Measurements from ENCODE around the gene INTS1. TPM values are rescaled to one million over a fixed set of nuclear protein-coding genes. Genes with fewer than 3 reads are reported as not detected.

The INTS1 gene
- total RNA-seq, 6 experiments from 2014 or later: 84.0 to 104 (median 89.5) TPM

DNA sequence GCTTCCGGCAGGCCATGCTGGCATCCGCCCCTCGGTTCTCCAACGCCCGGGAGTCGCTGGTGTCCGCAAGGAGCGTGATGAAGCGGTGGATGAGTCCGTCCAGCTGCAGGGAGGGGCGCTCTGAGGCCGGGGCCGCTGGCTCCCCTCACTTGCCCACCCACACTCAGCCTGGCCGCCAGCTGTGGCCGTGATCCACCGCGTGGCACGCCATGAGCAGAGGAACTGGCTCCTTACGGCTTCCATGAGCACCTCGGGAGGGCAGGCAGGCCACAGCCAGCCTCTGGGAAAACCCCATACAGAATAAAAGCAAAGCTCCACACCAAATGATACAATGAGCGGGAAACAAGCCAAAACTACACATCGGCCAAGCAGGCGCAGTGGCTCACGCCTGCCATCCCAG lies 29.5 kb downstream of the INTS1 start:
- H3K36me3 Mint-ChIP-seq (ENCODE audit: low read depth): no peaks in the 10 kb centered on the region
- no peak overlapping the region for H3K27ac Mint-ChIP-seq
- H3K4me3 Mint-ChIP-seq: no peak overlapping the region
- TF ChIP-seq, protein P1, sequence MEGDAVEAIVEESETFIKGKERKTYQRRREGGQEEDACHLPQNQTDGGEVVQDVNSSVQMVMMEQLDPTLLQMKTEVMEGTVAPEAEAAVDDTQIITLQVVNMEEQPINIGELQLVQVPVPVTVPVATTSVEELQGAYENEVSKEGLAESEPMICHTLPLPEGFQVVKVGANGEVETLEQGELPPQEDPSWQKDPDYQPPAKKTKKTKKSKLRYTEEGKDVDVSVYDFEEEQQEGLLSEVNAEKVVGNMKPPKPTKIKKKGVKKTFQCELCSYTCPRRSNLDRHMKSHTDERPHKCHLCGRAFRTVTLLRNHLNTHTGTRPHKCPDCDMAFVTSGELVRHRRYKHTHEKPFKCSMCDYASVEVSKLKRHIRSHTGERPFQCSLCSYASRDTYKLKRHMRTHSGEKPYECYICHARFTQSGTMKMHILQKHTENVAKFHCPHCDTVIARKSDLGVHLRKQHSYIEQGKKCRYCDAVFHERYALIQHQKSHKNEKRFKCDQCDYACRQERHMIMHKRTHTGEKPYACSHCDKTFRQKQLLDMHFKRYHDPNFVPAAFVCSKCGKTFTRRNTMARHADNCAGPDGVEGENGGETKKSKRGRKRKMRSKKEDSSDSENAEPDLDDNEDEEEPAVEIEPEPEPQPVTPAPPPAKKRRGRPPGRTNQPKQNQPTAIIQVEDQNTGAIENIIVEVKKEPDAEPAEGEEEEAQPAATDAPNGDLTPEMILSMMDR (IDR thresholded peaks at IDR 0.05): no peak
- H3K9me3 Mint-ChIP-seq: no peaks in the 10 kb centered on the region
- no peaks in the 10 kb centered on the region for H3K27me3 Mint-ChIP-seq (ENCODE audit: insufficient read depth)
- no peaks in the 10 kb centered on the region for H3K4me1 Mint-ChIP-seq (ENCODE audit: low read depth)
- DNase-seq: no peak

DNA sequence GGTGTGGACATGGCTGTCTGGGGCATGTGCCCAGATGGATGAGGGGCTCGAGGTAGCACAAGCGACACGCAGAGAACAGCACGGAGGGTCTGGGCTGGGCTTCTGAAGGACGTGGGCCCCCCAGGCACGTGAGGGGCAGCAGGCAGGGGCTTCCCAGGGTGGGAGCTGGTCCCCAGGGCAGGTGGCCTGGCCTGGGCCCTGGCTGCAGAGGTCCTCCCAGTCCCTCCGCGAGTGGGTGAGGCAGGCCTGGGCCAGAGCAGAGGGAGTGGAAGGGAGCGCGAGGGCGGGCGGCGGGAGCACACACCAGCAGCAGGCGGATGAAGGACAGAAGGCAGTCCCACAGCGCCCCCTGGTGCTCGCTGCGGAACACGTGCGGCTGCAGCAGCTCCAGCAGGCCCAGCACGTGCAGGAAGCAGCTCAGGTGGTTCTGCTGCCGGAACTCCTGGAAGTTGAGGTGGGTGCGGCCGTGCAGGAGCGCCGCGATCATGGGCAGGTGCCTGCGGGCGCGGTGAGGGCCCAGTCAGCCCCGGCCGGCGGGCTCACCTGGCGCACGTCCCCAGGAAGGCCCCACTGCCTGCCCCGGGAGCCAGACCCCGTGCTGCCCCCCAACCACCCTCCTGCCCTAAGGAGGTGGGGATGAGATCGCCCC lies 30.2 kb downstream of the INTS1 start:
- no peaks in the 10 kb centered on the region for H3K9me3 Mint-ChIP-seq
- no peaks in the 10 kb centered on the region for H3K4me1 Mint-ChIP-seq (ENCODE audit: low read depth)
- no peaks in the 10 kb centered on the region for H3K27me3 Mint-ChIP-seq (ENCODE audit: insufficient read depth)
- H3K4me3 Mint-ChIP-seq: no peak overlapping the region
- no peaks in the 10 kb centered on the region for H3K36me3 Mint-ChIP-seq (ENCODE audit: low read depth)
- no peak overlapping the region for H3K27ac Mint-ChIP-seq
- TF ChIP-seq, protein P1 (IDR thresholded peaks at IDR 0.05): peak; percentile 97
- peak; percentile 76 for DNase-seq

DNA sequence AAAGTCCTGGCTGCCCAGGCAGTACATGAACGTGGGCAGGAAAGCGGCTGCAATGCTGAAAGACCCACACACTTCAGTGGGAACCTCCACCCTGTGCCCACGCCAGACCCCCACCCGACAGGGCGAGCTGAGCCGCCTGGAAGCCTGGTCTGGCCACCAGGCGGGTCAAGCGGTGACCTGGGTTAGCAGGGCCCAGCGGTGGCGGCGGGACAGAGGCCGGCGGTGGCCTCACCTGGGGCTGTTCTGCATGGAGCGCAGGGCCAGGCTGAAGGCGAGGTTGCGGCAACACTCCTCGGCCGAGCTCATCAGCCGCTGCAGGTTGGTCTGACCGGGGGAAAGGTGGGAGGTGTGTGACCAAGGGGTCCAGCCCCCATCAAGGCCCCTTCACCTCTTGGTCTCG lies 33.3 kb downstream of the INTS1 start:
- no peak overlapping the region for H3K4me3 Mint-ChIP-seq
- H3K4me1 Mint-ChIP-seq (ENCODE audit: low read depth): 0 out of 2 replicates have a peak, but pooled peaks cover 5% of the 10 kb centered on the region
- H3K9me3 Mint-ChIP-seq: no peaks in the 10 kb centered on the region
- H3K27me3 Mint-ChIP-seq (ENCODE audit: insufficient read depth): no peaks in the 10 kb centered on the region
- H3K27ac Mint-ChIP-seq: no peak overlapping the region
- TF ChIP-seq, protein P1 (IDR thresholded peaks at IDR 0.05): no peak
- no peak for DNase-seq
- no peaks in the 10 kb centered on the region for H3K36me3 Mint-ChIP-seq (ENCODE audit: low read depth)

DNA sequence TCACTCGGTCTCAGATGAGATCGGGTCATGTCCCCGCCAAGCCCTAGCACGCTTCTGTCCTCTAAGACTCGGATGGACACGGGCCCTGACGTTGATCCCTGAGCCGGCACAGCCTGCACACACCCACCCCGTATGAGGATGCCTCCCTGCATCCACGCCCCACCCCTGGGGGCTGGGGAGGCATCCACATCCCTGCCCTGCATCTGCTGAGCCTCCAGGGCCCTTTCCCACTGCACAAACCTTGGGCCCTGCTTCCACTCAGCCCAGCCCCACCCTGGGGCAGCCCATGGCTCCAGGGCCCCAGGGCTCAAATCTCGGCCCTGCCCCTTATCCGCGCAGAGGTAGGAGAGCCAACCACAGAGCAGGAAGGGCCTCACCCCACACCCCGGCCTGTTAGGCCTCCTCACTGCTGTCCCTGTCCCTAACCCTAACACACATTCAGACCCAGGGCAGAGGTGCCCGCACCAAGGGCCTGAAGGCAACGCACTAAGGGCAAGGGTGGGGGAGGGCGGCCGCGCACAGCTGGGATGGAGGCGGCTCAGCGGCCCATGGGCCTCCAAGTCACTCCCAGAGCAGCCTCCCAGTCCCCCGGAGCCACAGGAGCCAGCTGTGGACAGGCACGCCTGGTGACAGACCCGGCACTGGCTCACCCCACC lies 35.4 kb downstream of the INTS1 start:
- no peaks in the 10 kb centered on the region for H3K36me3 Mint-ChIP-seq (ENCODE audit: low read depth)
- no peak overlapping the region for H3K27ac Mint-ChIP-seq
- H3K4me1 Mint-ChIP-seq (ENCODE audit: low read depth): 0 out of 2 replicates have a peak, but pooled peaks cover 5% of the 10 kb centered on the region

DNA sequence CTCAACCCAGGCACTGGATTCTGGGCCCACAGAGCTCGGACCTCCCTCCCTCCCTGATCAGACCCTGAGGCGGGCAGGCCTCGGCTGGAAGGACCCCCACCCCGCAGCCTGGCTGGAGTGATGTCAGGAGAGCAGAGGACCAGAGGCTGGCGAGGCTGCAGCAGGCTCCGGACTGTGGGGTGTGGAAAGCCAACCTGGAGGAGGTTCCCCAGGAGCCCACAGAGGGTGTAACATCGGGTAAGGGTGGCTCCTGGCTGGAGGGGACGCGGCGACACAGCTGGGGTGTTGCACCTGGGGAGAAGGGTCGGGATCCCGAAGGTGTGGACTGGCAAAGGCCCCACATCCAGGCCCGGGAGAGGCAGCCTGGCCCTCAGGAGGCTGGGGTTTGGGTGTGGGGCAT lies 36.0 kb downstream of the INTS1 start:
- Mint-ChIP-seq H3K4me3 (no peak overlapping the region), H3K27ac (no peak overlapping the region), H3K9me3 (no peaks in the 10 kb centered on the region), H3K4me1 (ENCODE audit: low read depth) (peaks cover 5% of the 10 kb centered on the region; the same call in 1 of the 2 replicates), H3K27me3 (ENCODE audit: insufficient read depth) (peaks cover 2% of the 10 kb centered on the region; the same call in 1 of the 2 replicates), H3K36me3 (ENCODE audit: low read depth) (no peaks in the 10 kb centered on the region)
- TF ChIP-seq, protein P1 (IDR thresholded peaks at IDR 0.05): no peak
- no peak for DNase-seq

More for the DNA sequence above, 35.4 kb downstream of the INTS1 start:
- Mint-ChIP-seq H3K27me3 (ENCODE audit: insufficient read depth) (peaks cover 2% of the 10 kb centered on the region; the same call in 1 of the 2 replicates), H3K9me3 (no peaks in the 10 kb centered on the region), H3K4me3 (no peak overlapping the region)
- DNase-seq: no peak
- TF ChIP-seq, protein P1 (IDR thresholded peaks at IDR 0.05): no peak
